HEK293 (cell line): ENCODE measurements around the gene ACVRL1.

Source experiments
- CTCF ChIA-PET: fragments of 350-600 bp; formaldehyde crosslinking; extraction: SDS; loops from one replicate; lab custom pipeline; 2021; ENCODE audit warnings: antibody characterized with exemption; lab: Yijun Ruan, JAX
- POLR2A ChIA-PET: fragments of 300-600 bp; formaldehyde crosslinking; extraction: SDS; loops from one replicate; lab custom pipeline; 2020; ENCODE audit warnings: antibody characterized with exemption, inconsistent platforms; lab: Yijun Ruan, JAX
- H3K27ac ChIP-seq: fragments of 200-500 bp; sonication (Bioruptor generic); 2 replicates; pipeline ENCODE4 v1.5.1; 2014; ENCODE audit warnings: low read depth, low read length, control low read depth, inconsistent platforms; ENCODE audit errors: extremely low read depth
- H3K36me3 ChIP-seq, 2 experiments: fragments of 200-500 bp in 1 of 2; sonication (Bioruptor generic) in 1 of 2; 1 replicate in 1 of 2; 2 replicates in 1 of 2; pipeline ENCODE4 v1.5.1; 2014 to 2017; ENCODE audit warnings: inconsistent platforms in 2 of 2, low read length in 2 of 2; ENCODE audit not compliant: control insufficient read depth in 2 of 2, insufficient read depth in 1 of 2
- H3K4me1 ChIP-seq: fragments of 200-500 bp; sonication (Bioruptor generic); 2 replicates; pipeline ENCODE4 v1.5.1; 2014; ENCODE audit warnings: mild to moderate bottlenecking, low read length, inconsistent platforms; ENCODE audit not compliant: control insufficient read depth, insufficient read depth
- H3K4me3 ChIP-seq: 2 replicates; pipeline ENCODE4 v1.5.1; 2011; ENCODE audit warnings: low read depth, mild to moderate bottlenecking, control low read depth, low read length, moderate library complexity
- H3K9me3 ChIP-seq: fragments of 200-500 bp; sonication (Bioruptor generic); 2 replicates; pipeline ENCODE4 v1.5.1; 2014; ENCODE audit warnings: low read depth, low read length, inconsistent platforms; ENCODE audit not compliant: control insufficient read depth, insufficient read depth
- HIC1 ChIP-seq: fragments of 450-650 bp; formaldehyde crosslinking; IDR thresholded peaks from 2 replicates; pipeline ENCODE4 v1.5.1; 2016; ENCODE audit warnings: missing biosample characterization, missing genetic modification characterization
- KLF1 ChIP-seq: fragments of 450-650 bp; formaldehyde crosslinking; IDR thresholded peaks from 2 replicates; pipeline ENCODE4 v1.5.1; 2016; ENCODE audit warnings: missing biosample characterization, missing genetic modification characterization
- MYNN ChIP-seq: fragments of 450-650 bp; formaldehyde crosslinking; IDR thresholded peaks from 2 replicates; pipeline ENCODE4 v1.5.1; 2016; ENCODE audit warnings: missing biosample characterization, missing genetic modification characterization, borderline replicate concordance
- ZBTB6 ChIP-seq: fragments of 450-650 bp; formaldehyde crosslinking; IDR thresholded peaks from 2 replicates; pipeline ENCODE4 v1.5.1; 2017; ENCODE audit warnings: missing biosample characterization, missing genetic modification characterization
- ZEB2 ChIP-seq: fragments of 450-650 bp; formaldehyde crosslinking; IDR thresholded peaks from 2 replicates; pipeline ENCODE4 v1.5.1; 2016; ENCODE audit warnings: missing biosample characterization, missing genetic modification characterization
- ZNF19 ChIP-seq: fragments of 450-650 bp; formaldehyde crosslinking; IDR thresholded peaks from 2 replicates; pipeline ENCODE4; 2016; ENCODE audit warnings: missing biosample characterization, missing genetic modification characterization, low read depth
- ZNF280C ChIP-seq: fragments of 450-650 bp; formaldehyde crosslinking; IDR thresholded peaks from 2 replicates; pipeline ENCODE4 v1.5.1; 2016; ENCODE audit warnings: missing biosample characterization, missing genetic modification characterization
- ZNF302 ChIP-seq: fragments of 450-650 bp; formaldehyde crosslinking; IDR thresholded peaks from 2 replicates; pipeline ENCODE4 v1.5.1; 2016; ENCODE audit warnings: missing biosample characterization, missing genetic modification characterization, low read depth
- ZNF311 ChIP-seq: fragments of 450-650 bp; formaldehyde crosslinking; IDR thresholded peaks from 2 replicates; pipeline ENCODE4 v1.5.1; 2017; ENCODE audit warnings: missing biosample characterization, missing genetic modification characterization, borderline replicate concordance
- ZNF341 ChIP-seq: fragments of 450-650 bp; formaldehyde crosslinking; IDR thresholded peaks from 2 replicates; pipeline ENCODE4; 2016; ENCODE audit warnings: low read depth, missing biosample characterization, missing genetic modification characterization
- ZNF366 ChIP-seq: fragments of 450-650 bp; formaldehyde crosslinking; conservative IDR thresholded peaks from 2 replicates; pipeline ENCODE4 v1.5.1; 2016; ENCODE audit warnings: missing biosample characterization, missing genetic modification characterization
- ZNF426 ChIP-seq: fragments of 450-650 bp; formaldehyde crosslinking; IDR thresholded peaks from 2 replicates; pipeline ENCODE4 v1.5.1; 2017; ENCODE audit warnings: missing biosample characterization, missing genetic modification characterization, mild to moderate bottlenecking, inconsistent platforms, moderate library complexity
- ZNF473 ChIP-seq: fragments of 450-650 bp; formaldehyde crosslinking; IDR thresholded peaks from 2 replicates; pipeline ENCODE4 v1.5.1; 2017; ENCODE audit warnings: missing biosample characterization, missing genetic modification characterization
- ZNF501 ChIP-seq: fragments of 450-650 bp; formaldehyde crosslinking; IDR thresholded peaks from 2 replicates; pipeline ENCODE4 v1.5.1; 2016; ENCODE audit warnings: missing biosample characterization, missing genetic modification characterization
- ZNF521 ChIP-seq: fragments of 450-650 bp; formaldehyde crosslinking; IDR thresholded peaks from 2 replicates; pipeline ENCODE4 v1.5.1; 2017; ENCODE audit warnings: missing biosample characterization, mild to moderate bottlenecking, missing genetic modification characterization
- ZNF529 ChIP-seq: fragments of 450-650 bp; formaldehyde crosslinking; IDR thresholded peaks from 2 replicates; pipeline ENCODE4 v1.5.1; 2017; ENCODE audit warnings: missing genetic modification characterization, missing biosample characterization; ENCODE audit not compliant: insufficient replicate concordance
- ZNF776 ChIP-seq: fragments of 450-650 bp; formaldehyde crosslinking; IDR thresholded peaks from 2 replicates; pipeline ENCODE4 v1.5.0; 2017; ENCODE audit warnings: missing biosample characterization, missing genetic modification characterization, borderline replicate concordance
- TF ChIP-seq, protein P1 (sequence below): fragments of 450-650 bp; formaldehyde crosslinking; IDR thresholded peaks from 2 replicates; pipeline ENCODE4 v1.5.1; 2016; ENCODE audit warnings: missing biosample characterization, missing genetic modification characterization
- TF ChIP-seq, protein P2 (sequence below): fragments of 450-650 bp; formaldehyde crosslinking; IDR thresholded peaks from 2 replicates; pipeline ENCODE4 v1.5.1; 2017; ENCODE audit warnings: missing biosample characterization, missing genetic modification characterization

The ACVRL1 gene

GRCh38 chr12:51868821-51869495, 38.3 kb upstream of the ACVRL1 start:
- no peaks in the 10 kb centered on the region for H3K36me3 ChIP-seq
- POLR2A ChIA-PET, result no interaction called here
- H3K4me1 ChIP-seq, result no peaks in the 10 kb centered on the region
- CTCF ChIA-PET, result no interaction called here
- H3K9me3 ChIP-seq, result no peaks in the 10 kb centered on the region
- no peak overlapping the region for H3K27ac ChIP-seq
- no peak for TF ChIP-seq ZNF366
- TF ChIP-seq ZEB2 (tag by site-specific recombination), result no peak
- TF ChIP-seq, protein P1, sequence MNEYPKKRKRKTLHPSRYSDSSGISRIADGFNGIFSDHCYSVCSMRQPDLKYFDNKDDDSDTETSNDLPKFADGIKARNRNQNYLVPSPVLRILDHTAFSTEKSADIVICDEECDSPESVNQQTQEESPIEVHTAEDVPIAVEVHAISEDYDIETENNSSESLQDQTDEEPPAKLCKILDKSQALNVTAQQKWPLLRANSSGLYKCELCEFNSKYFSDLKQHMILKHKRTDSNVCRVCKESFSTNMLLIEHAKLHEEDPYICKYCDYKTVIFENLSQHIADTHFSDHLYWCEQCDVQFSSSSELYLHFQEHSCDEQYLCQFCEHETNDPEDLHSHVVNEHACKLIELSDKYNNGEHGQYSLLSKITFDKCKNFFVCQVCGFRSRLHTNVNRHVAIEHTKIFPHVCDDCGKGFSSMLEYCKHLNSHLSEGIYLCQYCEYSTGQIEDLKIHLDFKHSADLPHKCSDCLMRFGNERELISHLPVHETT (tag by site-specific recombination), result no peak
- no peak for TF ChIP-seq ZNF311 (tag by site-specific recombination)
- TF ChIP-seq ZNF776, result no peak
- TF ChIP-seq ZNF501, result no peak
- TF ChIP-seq ZNF529 (tag by site-specific recombination), result no peak
- no peak for TF ChIP-seq HIC1 (tag by site-specific recombination)
- TF ChIP-seq MYNN (tag by site-specific recombination), result no peak
- no peak for TF ChIP-seq ZNF19 (tag by site-specific recombination)
- TF ChIP-seq KLF1 (tag by site-specific recombination), result no peak
- no peak for TF ChIP-seq ZNF341
- TF ChIP-seq ZNF426, result no peak
- TF ChIP-seq ZNF280C (tag by site-specific recombination), result no peak
- TF ChIP-seq ZNF521 (tag by site-specific recombination), result no peak
- TF ChIP-seq ZBTB6 (tag by site-specific recombination), result no peak
- TF ChIP-seq ZNF302, result no peak
- TF ChIP-seq ZNF473, result no peak
- TF ChIP-seq, protein P2, sequence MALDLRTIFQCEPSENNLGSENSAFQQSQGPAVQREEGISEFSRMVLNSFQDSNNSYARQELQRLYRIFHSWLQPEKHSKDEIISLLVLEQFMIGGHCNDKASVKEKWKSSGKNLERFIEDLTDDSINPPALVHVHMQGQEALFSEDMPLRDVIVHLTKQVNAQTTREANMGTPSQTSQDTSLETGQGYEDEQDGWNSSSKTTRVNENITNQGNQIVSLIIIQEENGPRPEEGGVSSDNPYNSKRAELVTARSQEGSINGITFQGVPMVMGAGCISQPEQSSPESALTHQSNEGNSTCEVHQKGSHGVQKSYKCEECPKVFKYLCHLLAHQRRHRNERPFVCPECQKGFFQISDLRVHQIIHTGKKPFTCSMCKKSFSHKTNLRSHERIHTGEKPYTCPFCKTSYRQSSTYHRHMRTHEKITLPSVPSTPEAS, result no peak
- TF ChIP-seq, all 188 proteins: peak for 0
- no peak overlapping the region for H3K4me3 ChIP-seq
